Endodermal cell (in vitro differentiated cells): Measurements from ENCODE around the gene ZNF385D. TPM values are rescaled to one million over a fixed set of nuclear protein-coding genes. Genes with fewer than 3 reads are reported as not detected.

ENCODE experiments used
- DNase-seq: peaks from one replicate; pipeline ENCODE4 v3.0.0-alpha.2; 2017
- H3K27ac ChIP-seq: 2 replicates; pipeline ENCODE4 v1.5.1; 2013; ENCODE audit warnings: mild to moderate bottlenecking, low read depth, low read length, moderate library complexity
- H3K27me3 ChIP-seq: 2 replicates; pipeline ENCODE4 v1.6.1; 2013; ENCODE audit warnings: mild to moderate bottlenecking, low read length, moderate library complexity; ENCODE audit not compliant: insufficient read depth, control insufficient read depth, poor library complexity, severe bottlenecking
- H3K36me3 ChIP-seq: 2 replicates; pipeline ENCODE4 v1.7.0; 2013; ENCODE audit warnings: mild to moderate bottlenecking, low read length, moderate library complexity; ENCODE audit not compliant: control insufficient read depth, insufficient read depth
- H3K4me1 ChIP-seq: one replicate; pipeline ENCODE4 v1.7.0; 2013; ENCODE audit warnings: low read length; ENCODE audit not compliant: control insufficient read depth, insufficient read depth
- H3K4me3 ChIP-seq: 2 replicates; pipeline ENCODE4 v1.5.1; 2013; ENCODE audit warnings: mild to moderate bottlenecking, low read length, moderate library complexity
- H3K9ac ChIP-seq: 2 replicates; pipeline ENCODE4 v1.6.1; 2013; ENCODE audit warnings: mild to moderate bottlenecking, low read length, moderate library complexity; ENCODE audit not compliant: poor library complexity, severe bottlenecking; ENCODE audit errors: extremely low read depth
- H3K9me3 ChIP-seq: 2 replicates; pipeline ENCODE4 v1.6.1; 2013; ENCODE audit warnings: mild to moderate bottlenecking, low read length, moderate library complexity; ENCODE audit not compliant: control insufficient read depth
- H3K27ac Mint-ChIP-seq: 2 replicates; pipeline ENCODE4 v1.8.0; 2020; ENCODE audit warnings: mixed read lengths
- H3K27me3 Mint-ChIP-seq: 2 replicates; pipeline ENCODE4 v1.8.0; 2021; ENCODE audit warnings: mild to moderate bottlenecking, mixed read lengths; ENCODE audit not compliant: insufficient read depth
- H3K36me3 Mint-ChIP-seq: 2 replicates; pipeline ENCODE4 v1.8.0; 2020; ENCODE audit warnings: low read depth, mixed read lengths
- H3K4me1 Mint-ChIP-seq: 2 replicates; pipeline ENCODE4 v1.8.0; 2020; ENCODE audit warnings: mixed read lengths
- H3K4me3 Mint-ChIP-seq: 2 replicates; pipeline ENCODE4 v1.8.0; 2020; ENCODE audit warnings: mild to moderate bottlenecking, moderate library complexity, mixed read lengths
- H3K9me3 Mint-ChIP-seq: 2 replicates; pipeline ENCODE4 v1.8.0; 2020; ENCODE audit warnings: mild to moderate bottlenecking, mixed read lengths
- CTCF ChIP-seq: fragments of 200-600 bp; sonication (generic); conservative IDR thresholded peaks from 2 replicates; pipeline ENCODE4 v1.5.0; 2021; ENCODE audit warnings: antibody characterized with exemption, mild to moderate bottlenecking
- WGBS, 2 experiments: methylation state at CpG; one replicate each; pipeline versions ENCODE4 v1.1.5 to v1.1.7; 2013; ENCODE audit warnings: missing lambda C conversion rate in 2 of 2, mixed read lengths in 1 of 2; ENCODE audit not compliant: insufficient coverage in 1 of 2, insufficient read length in 1 of 2; 5-methylcytosine and 5-hydroxymethylcytosine counted together
- total RNA-seq, 2 donors: library from RNA; stranded (reverse); fragmentation: NEBNext Ultra II Directional in 1 of 2; extraction: Animal tissue kit (Norgen Biotek cat#: 25700) in 1 of 2; gene quantifications; 2 replicates in 1 of 2; 3 replicates in 1 of 2; pipeline ENCODE4 v1.2.1, GENCODE V29; 2021

Gene ZNF385D
- total RNA-seq, 2 donors from 2014 or later: 1.1 to 3.7 TPM

GRCh38 chr3:21697707-21698106, 53.3 kb downstream of the ZNF385D start:
- 43 to 60% methylated on average over 2 to 3 of the region's 3 CpGs for WGBS, 2 experiments
- Mint-ChIP-seq H3K9me3 (peaks cover 6% of the 10 kb centered on the region), H3K36me3 (peaks cover 4% of the 10 kb centered on the region), H3K4me3 (no peak overlapping the region), H3K27ac (no peak overlapping the region), H3K4me1 (peaks cover 11% of the 10 kb centered on the region), H3K27me3 (no peaks in the 10 kb centered on the region)
- no peaks in the 10 kb centered on the region for H3K27me3 ChIP-seq
- H3K36me3 ChIP-seq: no peaks in the 10 kb centered on the region
- H3K4me1 ChIP-seq: no peaks in the 10 kb centered on the region
- H3K4me3 ChIP-seq: no peak overlapping the region
- TF ChIP-seq CTCF: no peak
- H3K27ac ChIP-seq: no peak overlapping the region
- DNase-seq: no peak
- no peak overlapping the region for H3K9ac ChIP-seq
- H3K9me3 ChIP-seq: no peaks in the 10 kb centered on the region

- Histone ChIP-seq H3K36me3 (no peaks in the 10 kb centered on the region), H3K9me3 (no peaks in the 10 kb centered on the region), H3K4me3 (no peak overlapping the region), H3K4me1 (no peaks in the 10 kb centered on the region), H3K9ac (no peak overlapping the region), H3K27me3 (no peaks in the 10 kb centered on the region), H3K27ac (no peak overlapping the region)
- Mint-ChIP-seq H3K36me3 (no peaks in the 10 kb centered on the region), H3K27ac (no peak overlapping the region), H3K9me3 (no peaks in the 10 kb centered on the region), H3K4me1 (peaks cover 11% of the 10 kb centered on the region), H3K4me3 (no peak overlapping the region), H3K27me3 (no peaks in the 10 kb centered on the region)
- TF ChIP-seq CTCF: no peak
- 89 to 97% methylated on average over 2 to 3 of the region's 4 CpGs for WGBS, 2 experiments
- no peak for DNase-seq
Observed at GRCh38 chr3:21694506-21694905, 56.5 kb downstream of the ZNF385D start.

DNA sequence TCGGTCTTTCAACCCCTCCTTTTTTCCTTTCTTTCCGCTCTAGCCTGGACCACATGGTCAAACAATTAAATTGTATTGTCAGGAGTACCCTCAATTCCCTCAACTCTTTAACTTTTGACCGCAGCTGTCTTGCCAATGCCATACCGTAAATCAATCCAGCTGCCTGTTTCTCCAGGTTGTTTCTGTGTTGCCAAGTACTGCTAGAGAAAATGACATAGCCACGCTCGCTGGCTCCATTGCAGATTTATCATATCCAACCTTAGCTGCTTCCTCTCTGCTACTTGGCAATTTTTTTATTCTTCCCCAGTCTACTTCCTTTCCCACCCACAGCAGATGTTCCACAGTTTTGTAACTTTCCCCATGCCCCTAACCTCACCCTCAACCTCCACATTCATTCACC, 60.0 kb downstream of the ZNF385D start:
- Histone ChIP-seq H3K9ac (no peak overlapping the region), H3K27ac (no peak overlapping the region), H3K36me3 (no peaks in the 10 kb centered on the region), H3K9me3 (no peaks in the 10 kb centered on the region), H3K27me3 (no peaks in the 10 kb centered on the region), H3K4me1 (no peaks in the 10 kb centered on the region), H3K4me3 (no peak overlapping the region)
- Mint-ChIP-seq H3K36me3 (no peaks in the 10 kb centered on the region), H3K4me3 (no peak overlapping the region), H3K27ac (no peak overlapping the region), H3K4me1 (peaks cover 5% of the 10 kb centered on the region), H3K27me3 (no peaks in the 10 kb centered on the region), H3K9me3 (no peaks in the 10 kb centered on the region)
- 94 to 100% methylated on average over 5 to 6 of the region's 6 CpGs for WGBS, 2 experiments
- no peak for DNase-seq
- no peak for TF ChIP-seq CTCF
